Central memory CD4-positive, alpha-beta T cell (primary cell): ENCODE measurements around the gene CRYGA.
"Not testable (repeated sequence)": the region's sequence is repeated elsewhere in the genome, so short reads cannot be mapped to it uniquely, and the experiment has no call there.

Experiments
- DNase-seq: peaks from one replicate; pipeline ENCODE4 v3.0.0; 2022

CRYGA gene

DNA sequence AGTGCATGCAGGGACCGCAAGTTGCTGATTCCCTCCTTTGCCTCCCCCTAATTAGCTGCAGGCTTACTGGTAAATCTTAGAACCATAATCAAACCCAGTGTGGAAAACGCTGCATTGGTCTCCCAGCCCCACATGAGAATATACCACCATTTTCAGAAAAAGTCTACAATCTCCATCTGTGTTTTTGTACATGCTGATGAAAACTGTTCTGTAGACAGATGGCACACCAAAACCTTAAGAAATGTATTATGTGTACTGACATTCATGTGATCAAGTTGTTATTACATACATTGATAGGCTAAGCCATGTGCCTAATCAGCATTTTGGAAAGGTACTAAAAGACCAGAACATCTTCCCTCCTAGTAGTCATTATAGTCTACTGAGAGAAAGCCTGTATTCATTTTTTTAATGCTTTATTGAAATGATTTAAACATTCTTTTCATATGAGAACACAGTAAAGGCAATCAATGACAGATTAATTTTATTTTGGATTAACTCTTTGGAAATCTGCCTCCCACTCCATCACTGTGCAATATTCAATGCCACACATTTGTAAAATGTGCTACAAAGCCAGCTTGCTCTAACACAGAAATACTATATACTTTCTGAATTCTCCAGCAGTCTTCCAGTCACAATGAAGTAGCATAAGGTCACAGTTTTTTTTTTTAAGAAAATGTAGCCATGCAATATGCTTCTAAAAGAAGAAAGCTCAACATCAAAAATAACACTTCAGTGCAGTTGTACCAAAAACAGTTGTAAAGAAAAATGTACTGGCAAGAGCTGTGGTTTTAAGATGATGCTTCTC, 1.8 kb upstream of the CRYGA start:
- no peak for DNase-seq

DNA sequence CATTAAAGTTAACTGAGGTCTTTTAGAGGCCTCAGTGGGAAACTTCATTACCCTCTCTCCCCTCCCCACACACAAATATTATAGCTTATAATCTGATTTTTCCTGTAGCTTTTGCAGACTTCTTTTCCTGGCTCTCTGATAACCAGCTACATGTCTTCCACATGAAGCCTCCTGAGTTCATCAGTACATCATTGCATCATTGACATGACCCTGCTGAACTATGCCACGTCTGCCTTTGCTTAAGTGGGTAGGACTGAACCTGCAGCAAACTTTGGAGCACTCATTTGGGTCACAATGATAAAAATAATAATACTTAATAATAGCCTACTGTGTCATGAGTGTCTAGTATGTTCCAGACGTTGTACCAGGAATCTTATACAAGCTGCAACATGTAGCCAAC, 7.0 kb downstream of the CRYGA start:
- no peak for DNase-seq

DNA sequence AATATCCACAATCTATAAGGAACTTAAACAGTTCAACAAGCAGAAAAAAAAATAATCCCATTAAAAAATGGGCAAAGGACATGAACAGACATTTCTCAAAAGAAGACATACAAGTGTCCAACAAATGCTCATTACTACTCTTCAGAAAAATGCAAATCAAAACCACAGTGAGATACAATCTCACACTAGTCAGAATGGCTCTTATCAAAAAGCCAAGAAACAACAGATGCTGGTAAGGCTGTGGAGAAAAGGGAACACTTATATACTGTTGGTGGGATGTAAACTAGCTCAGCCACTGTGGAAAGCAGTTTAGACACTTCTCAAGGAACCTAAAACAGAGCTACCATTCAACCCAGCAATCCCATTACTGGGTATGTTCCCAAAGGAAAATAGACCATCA, 10.2 kb downstream of the CRYGA start:
- no peak for DNase-seq

DNA sequence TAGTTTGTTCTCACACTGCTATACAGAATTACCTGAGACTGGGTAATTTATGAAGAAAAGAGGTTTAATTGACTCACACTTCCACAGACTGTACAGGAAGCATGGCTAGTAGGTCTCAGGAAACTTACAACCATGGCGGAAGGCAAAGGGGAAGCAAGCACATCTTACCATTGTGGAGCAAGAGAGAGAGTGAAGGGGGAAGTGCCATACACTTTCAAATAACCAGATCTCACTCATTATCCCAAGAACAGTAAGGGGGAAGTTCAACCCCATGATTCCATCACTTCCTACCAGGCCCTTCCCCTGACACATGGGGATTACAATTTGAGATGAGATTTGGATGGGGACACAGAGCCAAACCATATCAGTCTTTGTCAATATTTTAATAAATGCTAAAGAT, 12.4 kb downstream of the CRYGA start:
- no peak for DNase-seq

DNA sequence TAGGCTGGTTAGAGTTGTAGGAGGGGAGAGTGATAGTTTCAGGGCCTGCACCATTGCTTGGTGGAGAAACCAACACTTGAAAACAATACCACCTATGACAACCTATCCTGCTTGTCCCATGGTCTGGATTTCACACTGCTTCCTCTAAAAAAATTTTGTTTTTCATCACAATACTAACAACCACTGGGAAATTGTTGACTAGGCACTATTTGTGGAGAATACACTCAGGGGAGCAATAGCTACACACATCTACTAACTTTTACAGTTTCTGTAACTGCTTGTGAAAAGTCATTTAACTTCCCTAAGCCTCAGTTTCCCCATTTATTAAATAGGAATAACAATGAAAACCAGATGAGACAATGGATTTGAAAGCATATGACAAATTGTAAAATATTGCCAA, 13.3 kb downstream of the CRYGA start:
- DNase-seq, result no peak

DNA sequence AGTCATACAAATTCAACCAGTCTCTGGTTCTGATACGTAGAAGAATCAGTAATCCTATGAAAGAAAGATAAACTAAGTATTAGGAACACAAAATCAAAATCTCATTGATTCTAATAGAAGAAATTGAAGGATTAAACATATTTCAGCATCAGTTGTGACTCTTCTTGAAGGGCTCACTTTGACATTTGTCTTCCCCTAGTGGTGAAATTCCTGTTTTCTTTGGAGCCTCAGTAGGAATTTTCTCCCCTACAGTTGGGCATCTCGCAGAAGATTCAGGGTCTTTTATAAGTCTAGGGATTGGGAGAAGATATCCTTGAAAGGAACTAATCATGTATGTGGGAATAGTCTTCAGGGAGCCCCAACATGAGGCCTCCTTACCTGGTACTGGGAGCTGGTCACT, 14.6 kb downstream of the CRYGA start:
- no peak for DNase-seq

DNA sequence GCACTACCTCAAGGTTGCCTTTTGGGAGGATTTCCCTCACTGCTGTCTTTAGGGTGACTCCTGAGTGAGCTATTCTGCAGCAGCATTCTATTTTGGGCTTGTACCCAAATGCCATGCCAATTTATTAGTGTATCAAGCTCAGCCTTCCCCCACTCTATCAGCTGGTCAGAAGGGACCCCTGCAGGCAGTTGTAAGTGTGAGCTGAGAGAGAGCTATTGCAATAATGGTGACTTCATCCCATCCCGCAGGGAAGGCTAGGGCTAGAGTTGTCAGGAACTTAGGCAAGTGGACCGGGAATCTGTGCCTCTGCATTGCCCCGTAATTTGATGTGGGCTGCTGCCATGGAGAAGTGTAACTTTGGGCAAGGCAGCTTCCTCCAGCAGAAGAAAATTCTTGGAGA, 15.6 kb downstream of the CRYGA start:
- no peak for DNase-seq

DNA sequence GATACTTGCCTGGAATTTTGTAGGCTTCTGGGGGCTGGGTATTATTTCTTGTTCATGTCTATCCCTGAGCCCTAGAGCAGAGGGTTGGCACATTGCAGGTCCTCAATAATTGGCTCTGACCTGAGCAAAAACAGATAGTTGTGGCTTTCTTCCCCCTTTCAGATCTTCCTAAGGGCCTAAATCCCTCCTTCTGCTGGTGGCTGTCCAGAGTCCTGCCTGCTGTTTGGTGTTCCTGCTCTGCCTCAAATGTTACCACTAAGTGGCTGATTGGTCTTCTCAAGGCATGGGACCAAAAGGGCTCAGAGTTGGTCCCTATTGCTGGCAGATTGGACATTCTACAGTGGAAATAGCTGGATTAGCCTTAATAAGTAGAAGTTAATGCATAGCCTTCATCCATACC, 16.4 kb downstream of the CRYGA start:
- DNase-seq, result no peak

DNA sequence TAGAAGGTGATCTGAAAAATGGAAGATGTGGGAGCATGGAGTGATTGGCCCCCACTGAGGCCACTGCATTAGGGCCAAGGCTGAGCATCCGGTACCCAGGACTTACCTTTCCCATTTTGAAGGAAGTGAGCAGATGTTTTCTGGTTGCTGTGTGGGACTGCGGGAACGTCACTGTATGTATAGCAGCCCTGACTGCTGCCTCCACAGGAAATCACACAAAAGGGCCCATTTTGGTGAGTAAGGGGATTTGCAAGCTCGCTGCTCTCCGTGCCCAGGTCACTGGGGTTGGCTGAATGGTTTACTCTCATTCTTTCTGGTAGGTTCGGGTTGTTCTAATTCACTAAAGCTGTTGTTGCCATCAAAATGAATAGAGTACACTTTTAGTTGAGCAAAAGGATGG, 17.4 kb downstream of the CRYGA start, which contains the start of gene CRYGB:
CRYGB (minus strand) TSS at position 153 of the 400 bp plus-strand sequence; CDS start at position 115, 38 bp downstream.
- no peak for DNase-seq

DNA sequence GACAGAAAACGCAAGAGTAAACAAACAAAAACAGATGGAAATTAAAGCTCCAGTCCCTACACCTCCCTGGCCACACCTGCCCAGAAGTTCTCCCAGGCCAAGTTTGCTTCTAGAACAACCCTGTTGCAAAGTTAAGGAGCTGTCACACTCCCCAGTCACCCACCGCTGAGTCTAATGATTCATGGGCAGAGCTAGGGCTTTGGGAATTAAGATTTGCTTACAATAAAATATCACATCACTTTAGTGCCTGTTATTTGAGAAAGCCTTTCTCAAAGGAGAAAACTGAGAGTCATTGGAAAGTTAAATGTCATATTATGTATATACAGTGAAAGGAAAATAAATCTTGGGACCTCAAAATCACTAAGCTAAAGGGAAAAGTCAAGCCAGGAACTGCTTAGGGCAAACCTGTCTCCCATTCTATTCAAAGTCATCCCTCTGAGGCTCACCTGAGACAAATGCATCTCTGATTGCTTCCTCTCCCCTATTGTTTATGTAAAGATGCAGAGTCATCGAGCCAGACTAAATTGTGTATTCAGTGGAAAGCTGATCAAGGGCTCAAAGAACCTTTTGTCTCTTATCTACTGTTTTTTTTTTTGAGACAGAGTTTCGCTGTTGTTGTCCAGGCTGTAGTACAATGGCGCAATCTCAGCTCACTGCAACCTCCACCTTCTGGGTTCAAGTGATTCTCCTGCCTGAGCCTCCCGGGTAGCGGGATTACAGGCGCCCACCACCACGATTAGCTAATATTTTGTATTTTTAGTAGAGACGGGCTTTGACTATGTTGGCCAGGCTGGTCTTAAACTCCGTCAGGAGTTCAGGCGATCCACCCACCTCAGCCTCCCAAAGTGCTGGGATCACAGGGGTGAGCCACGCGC, 20.2 kb downstream of the CRYGA start:
- no peak for DNase-seq

DNA sequence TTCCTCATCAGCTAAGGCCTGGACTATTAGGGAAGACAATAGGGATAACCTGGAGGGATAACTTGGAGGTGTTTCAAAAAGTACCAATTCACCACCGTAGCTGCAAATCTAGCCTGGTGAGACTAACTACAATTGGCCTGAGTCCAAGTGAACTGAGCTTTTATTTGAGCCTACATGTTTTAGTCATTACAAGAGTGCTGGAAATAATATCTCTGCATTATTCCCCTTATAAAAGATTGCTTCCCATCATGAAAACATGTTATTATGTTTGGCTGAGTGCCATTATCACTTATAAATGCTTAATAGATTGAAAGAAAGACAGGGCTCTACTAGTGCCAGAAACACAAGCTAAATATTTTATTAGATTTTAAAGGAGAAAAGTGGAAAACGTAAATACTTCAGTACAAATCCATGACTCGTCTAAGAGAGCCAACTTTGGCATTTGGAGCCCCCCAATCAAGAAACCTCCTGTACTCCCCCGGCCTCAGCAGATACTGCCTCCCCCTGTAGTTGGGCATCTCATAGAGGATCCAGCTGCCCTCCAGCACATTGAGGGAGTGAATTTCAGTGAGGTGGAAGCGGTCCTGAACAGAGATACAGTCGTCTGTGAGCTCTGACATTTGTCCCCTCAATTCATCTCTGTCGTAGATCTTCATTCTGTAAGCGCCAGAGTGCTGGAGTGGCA, 21.0 kb downstream of the CRYGA start:
- DNase-seq, result no peak

DNA sequence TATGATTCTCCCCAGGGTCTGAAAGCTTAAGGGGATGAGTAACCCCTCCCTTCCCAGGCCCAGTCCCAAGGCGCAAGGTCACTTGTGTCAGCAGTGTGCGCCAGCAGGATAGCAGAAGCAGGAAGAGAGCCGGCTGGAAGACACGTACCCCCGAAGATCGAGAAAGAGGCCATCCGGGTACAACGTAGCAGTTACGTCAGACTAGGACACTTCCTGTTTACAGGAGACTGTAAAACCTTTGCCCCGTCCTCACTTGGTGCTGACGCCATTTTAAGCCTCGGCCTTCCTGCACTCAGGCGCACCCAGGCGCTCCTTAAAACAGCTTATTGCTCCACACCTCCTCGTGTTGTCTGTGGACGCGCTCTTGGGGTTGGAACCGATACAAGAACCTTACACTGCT, 23.9 kb downstream of the CRYGA start:
- DNase-seq, result no peak

DNA sequence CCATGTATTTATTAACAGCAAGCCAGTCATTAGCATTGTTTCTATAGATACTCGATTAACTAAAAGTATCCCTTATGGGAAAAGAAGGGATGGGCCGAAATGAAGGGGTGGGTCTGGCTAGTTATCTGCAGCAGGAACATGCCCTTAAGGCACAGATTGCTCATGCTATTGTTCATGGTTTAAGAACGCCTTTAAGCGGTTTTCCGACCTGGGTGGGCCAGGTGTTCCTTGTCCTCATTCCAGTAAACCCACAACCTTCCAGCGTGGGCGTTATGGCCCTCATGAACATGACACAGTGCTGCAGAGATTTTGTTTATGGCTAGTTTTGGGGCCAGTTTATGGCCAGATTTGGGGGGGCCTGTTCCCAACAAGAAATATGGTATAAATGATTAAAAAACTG, 25.1 kb downstream of the CRYGA start:
- DNase-seq, result not testable (repeated sequence)

DNA sequence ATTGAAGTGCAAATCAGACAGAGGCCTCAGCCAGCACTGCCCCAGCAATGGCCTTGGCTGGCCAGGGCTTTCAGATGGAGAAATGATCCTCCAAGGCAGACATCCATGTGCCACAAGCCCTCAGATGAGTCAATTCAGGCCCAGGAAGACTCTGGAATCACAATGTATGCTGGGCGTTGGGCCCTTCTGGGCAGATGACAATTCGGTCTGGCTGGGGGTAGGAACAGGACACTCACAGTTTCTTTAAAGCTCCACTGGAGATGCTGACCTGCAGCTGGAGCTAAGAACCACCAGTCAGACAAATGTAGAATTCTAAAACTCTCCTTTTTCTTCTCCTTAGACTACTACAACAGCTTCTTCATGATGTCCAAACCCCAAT, 26.7 kb downstream of the CRYGA start:
- DNase-seq, result no peak

DNA sequence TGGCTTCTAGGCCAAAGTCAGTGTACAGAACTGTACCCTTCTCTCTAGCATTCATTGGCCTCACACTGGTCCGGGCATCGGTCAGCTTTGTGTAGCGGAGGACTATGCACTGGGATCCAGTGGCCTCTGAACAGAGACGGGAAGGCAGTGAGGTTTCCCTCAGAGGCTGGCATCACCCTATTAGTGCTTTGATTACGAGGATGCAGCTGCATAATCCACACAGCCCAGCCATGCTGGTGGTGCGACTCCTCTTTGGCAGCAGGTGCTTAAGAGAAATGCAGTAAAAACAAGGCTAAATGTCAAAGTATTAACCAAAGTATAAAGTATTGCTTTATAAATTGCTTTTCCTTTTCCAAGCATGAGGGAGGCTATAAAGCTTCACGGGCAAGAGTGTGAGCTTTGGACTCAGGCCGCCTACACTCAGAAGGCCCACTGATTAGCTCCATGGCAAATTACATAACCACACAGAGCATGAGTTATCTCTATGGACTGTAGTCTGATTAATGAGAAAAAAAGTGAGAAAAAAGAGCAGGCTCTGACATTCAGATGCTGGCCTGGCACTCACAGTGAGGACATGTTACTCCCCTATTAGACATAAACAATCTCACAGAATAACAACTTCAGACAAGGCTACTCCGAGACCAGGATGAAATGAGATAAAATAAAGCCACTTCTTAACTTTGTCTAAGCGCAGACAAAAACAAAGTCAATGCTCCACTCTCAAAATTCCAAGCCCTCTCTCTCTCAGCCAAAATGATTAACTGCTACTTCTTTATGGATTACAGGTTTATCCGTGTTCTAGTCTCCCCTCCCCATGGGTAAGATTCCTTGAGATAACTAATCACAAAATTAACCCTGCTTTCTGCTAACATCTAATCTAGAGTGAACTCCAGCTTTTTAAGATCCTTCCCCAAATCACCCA, 27.3 kb downstream of the CRYGA start:
- DNase-seq, result no peak

DNA sequence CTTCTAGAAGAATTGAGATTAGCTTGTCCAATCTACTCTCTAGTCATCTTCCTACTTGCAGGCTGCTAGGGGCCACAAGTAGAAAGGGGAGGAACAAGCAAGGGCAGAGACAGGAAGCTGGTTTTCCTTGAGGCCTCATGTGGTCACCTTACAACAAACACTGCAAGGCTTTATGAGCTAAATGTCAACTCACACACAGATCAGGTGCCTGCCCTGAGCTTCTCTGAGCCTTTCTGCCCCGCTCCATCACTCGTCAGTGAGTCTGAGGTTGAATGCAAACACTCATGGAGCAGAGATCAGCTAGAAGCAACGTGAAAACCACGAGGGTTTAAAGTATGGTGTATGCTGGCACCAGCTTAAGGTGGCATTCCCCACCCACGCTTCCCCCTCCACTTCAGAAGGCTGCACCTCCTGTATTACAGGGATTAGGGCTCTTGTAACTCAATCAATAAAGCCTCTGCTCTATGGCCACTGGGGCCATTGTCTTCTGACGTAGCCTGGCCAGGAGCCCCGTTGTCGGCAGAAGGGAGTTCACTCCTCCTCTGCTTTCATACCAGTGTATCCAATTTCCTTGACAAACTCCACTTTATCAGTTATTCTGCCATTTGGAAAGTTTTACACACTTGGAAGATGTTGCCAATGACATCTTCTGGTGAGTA, 28.3 kb downstream of the CRYGA start:
- no peak for DNase-seq

DNA sequence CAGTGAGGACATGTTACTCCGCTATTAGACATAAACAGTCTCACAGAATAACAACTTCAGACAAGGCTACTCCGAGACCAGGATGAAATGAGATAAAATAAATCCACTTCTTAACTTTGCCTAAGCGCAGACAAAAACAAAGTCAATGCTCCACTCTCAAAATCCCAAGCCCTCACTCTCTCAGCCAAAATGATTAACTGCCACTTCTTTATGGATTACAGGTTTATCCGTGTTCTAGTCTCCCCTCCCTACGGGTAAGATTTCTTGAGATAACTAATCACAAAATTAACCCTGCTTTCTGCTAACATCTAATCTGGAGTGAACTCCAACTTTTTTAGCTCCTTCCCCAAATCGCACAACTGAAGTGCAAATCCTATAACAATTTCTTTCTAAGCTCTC, 32.7 kb downstream of the CRYGA start:
- no peak for DNase-seq

DNA sequence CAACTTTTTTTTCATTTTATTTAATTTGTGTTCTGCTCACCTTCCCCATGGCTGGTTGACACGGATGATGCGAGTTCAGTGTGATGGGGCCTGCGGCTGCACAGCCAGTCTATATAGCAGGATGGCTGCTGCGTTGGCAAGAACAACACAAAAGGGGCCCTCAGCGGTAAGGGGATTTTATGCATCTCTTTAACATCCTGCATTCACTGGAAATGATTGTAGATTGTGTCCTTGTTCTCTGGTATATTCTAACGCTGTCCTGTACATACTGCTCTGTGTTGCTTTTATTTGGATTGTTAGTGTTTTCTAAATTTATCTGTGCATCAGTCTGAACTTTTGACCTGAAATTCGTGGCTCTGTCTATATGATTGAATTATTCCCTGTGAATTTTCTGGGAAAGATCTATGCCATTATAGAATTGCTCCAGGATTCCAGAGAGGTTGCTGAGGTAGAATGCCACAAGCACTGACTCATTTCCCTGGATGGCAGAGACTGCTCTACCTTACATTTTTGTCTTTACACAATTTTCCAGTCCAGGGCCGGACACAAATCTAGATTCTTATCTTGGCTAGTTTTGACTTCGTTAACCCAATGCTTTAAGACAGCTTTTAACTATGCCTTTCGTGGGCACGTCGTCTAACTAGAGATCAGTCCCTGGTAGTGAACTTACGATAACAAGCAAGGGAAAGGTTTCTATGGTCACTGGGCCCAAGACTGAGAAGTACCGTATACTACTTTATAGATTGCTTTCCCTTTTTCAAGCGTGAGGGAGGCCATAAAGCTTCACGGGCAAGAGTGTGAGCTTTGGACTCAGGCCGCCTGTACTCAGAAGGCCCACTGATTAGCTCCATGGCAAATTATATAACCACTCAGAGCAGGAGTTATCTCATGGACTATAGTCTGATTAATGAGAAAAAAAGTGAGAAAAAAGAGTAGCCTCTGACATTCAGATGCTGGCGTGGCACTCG, 33.4 kb downstream of the CRYGA start, which contains the start of gene CRYGC:
CRYGC (minus strand) TSS at position 85 of the 968 bp plus-strand sequence; CDS start at position 49, 36 bp downstream.
- DNase-seq, result no peak

DNA sequence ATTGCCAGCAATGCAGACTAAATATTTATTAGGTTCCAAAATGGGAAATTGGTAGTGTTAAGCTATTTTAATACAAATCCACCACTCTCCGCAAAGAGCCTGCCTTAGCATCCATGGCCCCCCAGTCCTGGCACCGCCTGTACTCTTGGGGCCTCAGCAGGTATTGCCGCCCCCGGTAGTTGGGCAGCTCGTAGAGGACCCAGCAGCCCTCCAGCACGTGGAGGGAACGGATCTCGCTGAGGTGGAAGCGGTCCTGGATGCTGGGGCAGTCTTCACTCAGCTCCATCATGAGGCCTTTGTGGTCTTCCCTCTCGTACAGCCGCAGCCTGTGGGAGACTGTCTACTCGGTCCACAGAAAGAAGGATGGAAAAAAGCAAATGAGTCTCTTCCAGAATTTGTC, 35.3 kb downstream of the CRYGA start:
- DNase-seq, result no peak

DNA sequence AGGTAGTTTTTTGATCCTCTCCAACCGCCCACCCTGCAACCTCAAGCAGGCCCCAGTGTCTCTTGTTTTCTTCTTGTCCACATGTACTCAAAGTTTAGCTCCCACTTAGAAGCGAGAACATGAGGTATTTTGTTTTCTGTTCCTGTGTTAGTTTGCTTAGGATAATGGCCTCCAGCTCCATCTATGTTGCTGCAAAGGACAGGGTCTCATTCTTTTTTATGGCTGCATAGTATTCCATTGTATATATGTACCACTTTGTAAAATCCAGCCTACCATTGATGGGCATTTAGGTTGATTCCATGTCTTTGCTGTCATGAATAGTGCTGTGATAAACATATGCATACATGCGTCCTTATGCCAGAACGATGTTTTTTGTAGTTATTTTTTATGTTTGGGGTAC, 36.3 kb downstream of the CRYGA start:
- no peak for DNase-seq
